Smooth muscle cell (in vitro differentiated cells): Measurements from ENCODE around the gene PI16. TPM values are rescaled to one million over a fixed set of nuclear protein-coding genes. Genes with fewer than 3 reads are reported as not detected.

Experiments
- DNase-seq: peaks from one replicate; lab custom pipeline; 2025; ENCODE audit not compliant: unreplicated experiment; lab: John Stamatoyannopoulos, UW
- H2AFZ ChIP-seq: fragments of 200-600 bp; sonication (generic); 2 replicates; pipeline ENCODE4 v1.6.0; 2016; ENCODE audit warnings: antibody characterized with exemption, low read depth, mild to moderate bottlenecking
- H3F3A ChIP-seq: fragments of 200-600 bp; sonication (generic); 2 replicates; pipeline ENCODE4 v1.6.0; 2017; ENCODE audit warnings: antibody characterized with exemption, low read depth
- H3K27ac ChIP-seq: fragments of 200-600 bp; sonication (generic); 2 replicates; pipeline ENCODE4 v1.5.1; 2016; ENCODE audit warnings: low read depth, mild to moderate bottlenecking
- H3K27me3 ChIP-seq: fragments of 200-600 bp; sonication (generic); 2 replicates; pipeline ENCODE4 v1.6.1; 2016; ENCODE audit warnings: low read depth, mild to moderate bottlenecking
- H3K36me3 ChIP-seq: fragments of 200-600 bp; sonication (generic); 2 replicates; pipeline ENCODE4 v1.5.1; 2016; ENCODE audit warnings: low read depth
- H3K4me1 ChIP-seq: fragments of 200-600 bp; sonication (generic); 2 replicates; pipeline ENCODE4 v1.5.1; 2016; ENCODE audit warnings: low read depth
- H3K4me2 ChIP-seq: fragments of 200-600 bp; sonication (generic); 2 replicates; pipeline ENCODE4 v1.6.0; 2016; ENCODE audit warnings: mild to moderate bottlenecking
- H3K4me3 ChIP-seq: fragments of 200-600 bp; sonication (generic); 2 replicates; pipeline ENCODE4 v1.5.1; 2016; ENCODE audit warnings: mild to moderate bottlenecking
- H3K79me2 ChIP-seq: fragments of 200-600 bp; sonication (generic); 2 replicates; pipeline ENCODE4 v1.6.0; 2016; ENCODE audit warnings: low read depth, mild to moderate bottlenecking
- H3K9ac ChIP-seq: fragments of 200-600 bp; sonication (generic); 2 replicates; pipeline ENCODE4 v1.6.0; 2016; ENCODE audit warnings: low read depth
- H3K9me3 ChIP-seq: fragments of 200-600 bp; sonication (generic); replicated peaks from 2 replicates; pipeline ENCODE4 v1.5.1; 2016; ENCODE audit warnings: low read depth
- H4K20me1 ChIP-seq: fragments of 200-600 bp; sonication (generic); 2 replicates; pipeline ENCODE4 v1.6.0; 2016; ENCODE audit warnings: low read depth
- CTCF ChIP-seq: fragments of 200-600 bp; sonication (generic); IDR thresholded peaks from 2 replicates; pipeline ENCODE4 v1.5.1; 2017; ENCODE audit warnings: borderline replicate concordance, mild to moderate bottlenecking, antibody characterized with exemption; ENCODE audit not compliant: insufficient read depth, poor library complexity, severe bottlenecking
- WGBS: methylation state at CpG from one replicate; pipeline ENCODE4 v1.1.7; 2016; ENCODE audit warnings: low lambda C conversion rate; 5-methylcytosine and 5-hydroxymethylcytosine counted together
- polyA plus RNA-seq: library from polyadenylated mRNA; unstranded; fragments of >200 nt; fragmentation: Nextera tagmentation; extraction: Ambion mirVana; gene quantifications from 2 replicates; pipeline ENCODE4 v1.2.1, GENCODE V29; 2016
- total RNA-seq: library from RNA; depleted of rRNA; stranded (reverse); fragments of >200 nt; gene quantifications from 2 replicates; pipeline ENCODE4 v1.2.3, GENCODE V29; 2014

Gene PI16
- total and polyA plus RNA-seq, 2 experiments from 2014 or later, result 1.2 to 9.6 TPM

DNA sequence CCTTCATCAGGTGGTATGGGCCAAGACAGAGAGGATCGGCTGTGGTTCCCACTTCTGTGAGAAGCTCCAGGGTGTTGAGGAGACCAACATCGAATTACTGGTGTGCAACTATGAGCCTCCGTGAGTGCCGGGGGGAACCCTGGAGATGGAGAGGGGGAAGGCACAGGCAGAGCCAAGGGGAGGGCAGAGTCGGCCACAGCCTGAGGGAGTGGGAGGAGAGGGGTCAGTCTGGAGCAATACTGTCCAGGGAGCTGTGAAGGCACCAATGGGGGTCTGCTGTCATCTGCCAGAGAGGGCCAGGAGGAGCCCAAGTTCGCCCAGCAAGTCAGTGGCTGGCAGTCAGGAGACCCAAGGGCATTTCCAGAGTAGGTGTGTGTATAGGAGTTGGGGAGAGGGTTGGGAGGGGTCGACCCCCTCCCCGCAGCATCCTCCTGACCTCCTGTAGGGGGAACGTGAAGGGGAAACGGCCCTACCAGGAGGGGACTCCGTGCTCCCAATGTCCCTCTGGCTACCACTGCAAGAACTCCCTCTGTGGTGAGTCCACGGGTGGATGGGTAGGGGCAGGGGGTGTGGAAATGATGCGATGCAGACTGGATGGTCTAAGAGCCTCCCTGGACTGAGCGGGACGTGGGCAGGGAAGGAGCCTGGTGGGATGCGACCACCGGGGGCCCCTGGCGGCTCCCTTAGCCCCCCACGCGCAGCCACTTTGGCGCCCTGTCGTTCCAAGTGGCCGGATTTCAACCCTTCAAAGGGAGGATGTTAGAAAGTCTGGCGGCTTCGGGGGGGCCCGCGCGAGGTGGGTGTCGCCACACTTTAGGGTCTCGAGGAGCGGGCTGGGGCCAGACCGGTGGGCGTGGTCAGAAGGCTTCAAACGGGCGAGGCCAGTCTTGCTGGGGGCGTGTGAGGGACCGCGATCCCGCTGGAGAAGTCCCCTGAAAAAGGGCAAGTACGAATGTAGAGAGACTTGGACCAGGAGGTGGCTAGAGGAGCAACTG lies 7.2 kb downstream of the PI16 start:
- Histone ChIP-seq H3K4me1 (no peaks in the 10 kb centered on the region), H3F3A (no peaks in the 10 kb centered on the region), H4K20me1 (no peaks in the 10 kb centered on the region), H3K4me2 (no peak overlapping the region), H3K36me3 (no peaks in the 10 kb centered on the region), H2AFZ (no peak overlapping the region), H3K9me3 (no peaks in the 10 kb centered on the region), H3K9ac (no peak overlapping the region), H3K4me3 (no peak overlapping the region), H3K27ac (no peak overlapping the region), H3K79me2 (no peaks in the 10 kb centered on the region), H3K27me3 (no peaks in the 10 kb centered on the region)
- no peak for DNase-seq
- 92% methylated on average over 40 of the region's 40 CpGs for WGBS
- TF ChIP-seq CTCF, result no peak

GRCh38 chr6:36962874-36963273 lies 8.3 kb downstream of the PI16 start:
- H3K4me1 ChIP-seq, result no peaks in the 10 kb centered on the region
- WGBS, result 77% methylated on average over 12 of the region's 12 CpGs
- no peak overlapping the region for H3K4me2 ChIP-seq
- H3K79me2 ChIP-seq, result no peaks in the 10 kb centered on the region
- H3K27me3 ChIP-seq, result no peaks in the 10 kb centered on the region
- no peak overlapping the region for H3K4me3 ChIP-seq
- no peaks in the 10 kb centered on the region for H3K9me3 ChIP-seq
- H3K9ac ChIP-seq, result no peak overlapping the region
- no peak overlapping the region for H3K27ac ChIP-seq
- DNase-seq, result no peak
- peaks cover 4% of the 10 kb centered on the region for H3K36me3 ChIP-seq
- TF ChIP-seq CTCF, result no peak
- no peaks in the 10 kb centered on the region for H4K20me1 ChIP-seq
- peaks cover under 1% of the 10 kb centered on the region for H3F3A ChIP-seq
- no peak overlapping the region for H2AFZ ChIP-seq

DNA sequence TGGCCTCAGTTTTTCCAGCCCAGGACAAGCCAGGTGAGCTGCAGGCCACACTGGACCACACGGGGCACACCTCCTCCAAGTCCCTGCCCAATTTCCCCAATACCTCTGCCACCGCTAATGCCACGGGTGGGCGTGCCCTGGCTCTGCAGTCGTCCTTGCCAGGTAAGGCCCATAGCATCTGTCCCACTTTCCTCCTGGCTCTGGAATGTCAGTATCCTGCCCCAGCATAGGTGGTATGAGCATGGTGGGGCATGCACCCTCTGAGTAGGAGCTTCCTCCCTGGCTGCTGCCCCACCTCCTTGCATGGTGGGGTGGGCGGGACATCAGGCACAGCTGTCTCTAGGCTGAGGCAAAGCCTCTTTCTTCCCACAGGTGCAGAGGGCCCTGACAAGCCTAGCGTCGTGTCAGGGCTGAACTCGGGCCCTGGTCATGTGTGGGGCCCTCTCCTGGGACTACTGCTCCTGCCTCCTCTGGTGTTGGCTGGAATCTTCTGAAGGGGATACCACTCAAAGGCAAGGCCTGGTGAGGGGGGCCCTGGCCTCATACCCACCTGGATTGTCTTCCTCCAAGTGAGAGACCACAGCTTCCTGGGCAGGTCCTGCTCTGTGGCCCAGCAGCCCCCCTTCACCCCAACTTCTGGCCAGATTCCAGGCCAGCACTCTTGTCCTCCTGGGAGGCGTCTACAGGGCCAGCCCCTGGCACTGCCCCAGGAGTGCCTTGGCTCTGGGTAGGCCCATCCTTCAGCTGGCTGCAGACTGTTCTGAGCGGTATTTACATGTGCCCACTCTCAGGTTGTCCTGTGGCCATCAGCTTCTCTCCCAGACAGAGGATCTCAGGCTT lies 9.1 kb downstream of the PI16 start:
- WGBS, result 84% methylated on average over 11 of the region's 11 CpGs
- H2AFZ ChIP-seq, result no peak overlapping the region

More for the DNA sequence above, 9.1 kb downstream of the PI16 start:
- Histone ChIP-seq H3F3A (peaks cover 8% of the 10 kb centered on the region), H3K9ac (no peak overlapping the region), H3K4me3 (no peak overlapping the region), H3K27ac (no peak overlapping the region), H3K79me2 (no peaks in the 10 kb centered on the region), H4K20me1 (peaks cover 5% of the 10 kb centered on the region), H3K4me1 (no peaks in the 10 kb centered on the region), H3K36me3 (peaks cover 11% of the 10 kb centered on the region), H3K27me3 (no peaks in the 10 kb centered on the region), H3K4me2 (no peak overlapping the region), H3K9me3 (no peaks in the 10 kb centered on the region)
- DNase-seq, result no peak
- TF ChIP-seq CTCF, result no peak
